ENCODE measurements around the gene GABRA6.

GABRA6 gene

GRCh38 chr5:161703528-161703927 lies 18.0 kb downstream of the GABRA6 start:
- DNase-seq (ENCODE audit: low spot score), result no peak
- no peak for TF ChIP-seq CTCF (IDR thresholded peaks at IDR 0.05; ENCODE audit: extremely low read depth, insufficient read depth, missing control alignments)
- in situ Hi-C loops (cut with MboI; ENCODE audit: low pct_unique_long_range_greater_than_20kb, low sequenced_read_pairs, unreplicated experiment), result no loop called here

- no peak for TF ChIP-seq CTCF (IDR thresholded peaks at IDR 0.05; ENCODE audit: extremely low read depth, insufficient read depth, missing control alignments)
- no peak for DNase-seq (ENCODE audit: low spot score)
- in situ Hi-C loops (cut with MboI; ENCODE audit: low pct_unique_long_range_greater_than_20kb, low sequenced_read_pairs, unreplicated experiment), result no loop called here
Observed at GRCh38 chr5:161707382-161707781, 21.9 kb downstream of the GABRA6 start.

- no peak for TF ChIP-seq CTCF (IDR thresholded peaks at IDR 0.05; ENCODE audit: extremely low read depth, insufficient read depth, missing control alignments)
- no peak for DNase-seq (ENCODE audit: low spot score)
- in situ Hi-C loops (cut with MboI; ENCODE audit: low pct_unique_long_range_greater_than_20kb, low sequenced_read_pairs, unreplicated experiment), result no loop called here
Observed at GRCh38 chr5:161709239-161709638, 23.7 kb downstream of the GABRA6 start.

GRCh38 chr5:161713042-161713441 lies 27.5 kb downstream of the GABRA6 start:
- DNase-seq (ENCODE audit: low spot score), result no peak
- in situ Hi-C loops (cut with MboI; ENCODE audit: low pct_unique_long_range_greater_than_20kb, low sequenced_read_pairs, unreplicated experiment), result no loop called here
- TF ChIP-seq CTCF (IDR thresholded peaks at IDR 0.05; ENCODE audit: extremely low read depth, insufficient read depth, missing control alignments), result no peak

GRCh38 chr5:161719157-161719556 lies 33.6 kb downstream of the GABRA6 start:
- in situ Hi-C loops (cut with MboI; ENCODE audit: low pct_unique_long_range_greater_than_20kb, low sequenced_read_pairs, unreplicated experiment), result no loop called here
- no peak for TF ChIP-seq CTCF (IDR thresholded peaks at IDR 0.05; ENCODE audit: extremely low read depth, insufficient read depth, missing control alignments)
- DNase-seq (ENCODE audit: low spot score), result no peak

GRCh38 chr5:161720460-161720859 lies 34.9 kb downstream of the GABRA6 start:
- in situ Hi-C loops (cut with MboI; ENCODE audit: low pct_unique_long_range_greater_than_20kb, low sequenced_read_pairs, unreplicated experiment), result no loop called here
- no peak for TF ChIP-seq CTCF (IDR thresholded peaks at IDR 0.05; ENCODE audit: extremely low read depth, insufficient read depth, missing control alignments)
- no peak for DNase-seq (ENCODE audit: low spot score)

GRCh38 chr5:161734741-161735140 lies 49.2 kb downstream of the GABRA6 start:
- in situ Hi-C loops (cut with MboI; ENCODE audit: low pct_unique_long_range_greater_than_20kb, low sequenced_read_pairs, unreplicated experiment), result no loop called here
- no peak for DNase-seq (ENCODE audit: low spot score)
- TF ChIP-seq CTCF (IDR thresholded peaks at IDR 0.05; ENCODE audit: extremely low read depth, insufficient read depth, missing control alignments), result no peak

Data from GM13977 (cell line).